Mesendoderm (in vitro differentiated cells): ENCODE results near the gene PRR14L.
"Not testable (repeated sequence)": the region's sequence is repeated elsewhere in the genome, so short reads cannot be mapped to it uniquely, and the experiment has no call there.

Experiments used
- DNase-seq: peaks from one replicate; pipeline ENCODE4 v3.0.0; 2013
- H2AK5ac ChIP-seq: 2 replicates; pipeline ENCODE4 v1.6.1; 2013; ENCODE audit warnings: low read length, inconsistent platforms
- H2BK120ac ChIP-seq: 2 replicates; pipeline ENCODE4 v1.6.1; 2013; ENCODE audit warnings: low read depth, mild to moderate bottlenecking, low read length, moderate library complexity, mixed read lengths
- H2BK15ac ChIP-seq: replicated peaks from 2 replicates; pipeline ENCODE4 v1.6.1; 2013; ENCODE audit warnings: low read depth, mild to moderate bottlenecking, moderate library complexity
- H2BK5ac ChIP-seq: 2 replicates; pipeline ENCODE4 v1.6.1; 2013; ENCODE audit warnings: low read length, inconsistent platforms
- H3K18ac ChIP-seq: 2 replicates; pipeline ENCODE4 v1.6.1; 2013; ENCODE audit warnings: mild to moderate bottlenecking, low read length, mixed read lengths
- H3K23ac ChIP-seq: one replicate; pipeline ENCODE4 v1.6.1; 2013; ENCODE audit warnings: low read length
- H3K27ac ChIP-seq: 2 replicates; pipeline ENCODE4 v1.5.1; 2013; ENCODE audit warnings: low read depth, mild to moderate bottlenecking, inconsistent platforms, low read length, moderate library complexity
- H3K27me3 ChIP-seq: 2 replicates; pipeline ENCODE4 v1.6.1; 2013; ENCODE audit warnings: low read length, control low read depth, mild to moderate bottlenecking, inconsistent platforms; ENCODE audit not compliant: insufficient read depth, poor library complexity
- H3K36me3 ChIP-seq: 2 replicates; pipeline ENCODE4 v1.6.1; 2013; ENCODE audit warnings: low read length, inconsistent platforms; ENCODE audit not compliant: control insufficient read depth, insufficient read depth
- H3K4ac ChIP-seq: one replicate; pipeline ENCODE4 v1.6.1; 2013; ENCODE audit warnings: low read depth, mild to moderate bottlenecking, low read length, moderate library complexity
- H3K4me1 ChIP-seq: 2 replicates; pipeline ENCODE4 v1.6.1; 2013; ENCODE audit warnings: low read depth, low read length, inconsistent platforms; ENCODE audit not compliant: control insufficient read depth
- H3K4me2 ChIP-seq: 2 replicates; pipeline ENCODE4 v1.6.1; 2013; ENCODE audit warnings: low read length
- H3K4me3 ChIP-seq: 2 replicates; pipeline ENCODE4 v1.5.1; 2013; ENCODE audit warnings: mild to moderate bottlenecking, low read length
- H3K56ac ChIP-seq: one replicate; pipeline ENCODE4 v1.6.1; 2013; ENCODE audit warnings: low read length
- H3K79me1 ChIP-seq: 2 replicates; pipeline ENCODE4 v1.6.1; 2013; ENCODE audit warnings: low read length, inconsistent platforms
- H3K79me2 ChIP-seq: 2 replicates; pipeline ENCODE4 v1.6.1; 2013; ENCODE audit warnings: mild to moderate bottlenecking, low read length; ENCODE audit not compliant: control insufficient read depth, insufficient read depth
- H3K9ac ChIP-seq: 2 replicates; pipeline ENCODE4 v1.6.1; 2013; ENCODE audit warnings: low read length, inconsistent platforms
- H4K5ac ChIP-seq: one replicate; pipeline ENCODE4 v1.6.1; 2013; ENCODE audit warnings: low read length
- H4K8ac ChIP-seq: one replicate; pipeline ENCODE4 v1.6.1; 2013; ENCODE audit warnings: low read depth, mild to moderate bottlenecking, control low read depth, low read length, moderate library complexity
- WGBS: extraction: QIAGEN DNeasy Blood & Tissue Kit; methylation state at CpG from one replicate; pipeline ENCODE4 v1.1.7; 2013; ENCODE audit warnings: low lambda C conversion rate, missing lambda C conversion rate; ENCODE audit not compliant: insufficient coverage; ENCODE audit errors: extremely low coverage; 5-methylcytosine and 5-hydroxymethylcytosine counted together

The PRR14L gene

DNA sequence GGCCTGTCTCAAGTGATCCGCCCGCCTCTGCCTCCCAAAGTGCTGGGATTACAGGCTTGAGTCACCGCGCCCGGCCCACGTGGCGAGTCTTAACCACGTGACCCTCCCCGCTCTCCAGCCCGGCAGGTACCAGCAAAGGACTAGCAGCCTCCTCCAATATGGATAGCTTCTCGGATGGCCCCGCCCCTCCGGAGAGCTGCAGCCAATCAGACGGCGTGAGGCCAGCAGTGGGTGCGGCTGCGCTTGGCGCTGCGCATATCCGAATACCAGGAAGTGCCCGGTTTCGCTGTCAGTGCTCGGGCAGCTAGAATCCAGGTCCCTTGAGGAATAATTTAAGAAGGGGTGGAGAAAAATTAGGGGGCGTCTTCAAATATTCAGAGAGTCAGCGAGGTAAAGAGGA, 73.2 kb downstream of the PRR14L start:
- Histone ChIP-seq H2AK5ac (no peak overlapping the region), H2BK5ac (no peak overlapping the region), H3K27me3 (no peaks in the 10 kb centered on the region), H3K56ac (no peak overlapping the region), H3K79me2 (no peaks in the 10 kb centered on the region), H3K23ac (no peak overlapping the region), H3K36me3 (no peaks in the 10 kb centered on the region), H3K4me3 (no peak overlapping the region), H4K5ac (no peak overlapping the region), H4K8ac (no peak overlapping the region), H3K27ac (no peak overlapping the region), H3K4me2 (peak overlapping the region; percentile 9), H3K18ac (no peak overlapping the region), H2BK15ac (no peak overlapping the region), H3K79me1 (no peaks in the 10 kb centered on the region), H3K4me1 (no peaks in the 10 kb centered on the region), H3K9ac (no peak overlapping the region), H2BK120ac (no peak overlapping the region), H3K4ac (no peak overlapping the region)
- DNase-seq = peak; percentile 95
- no CpG with 5 or more reads among the region's 25 CpGs for WGBS

DNA sequence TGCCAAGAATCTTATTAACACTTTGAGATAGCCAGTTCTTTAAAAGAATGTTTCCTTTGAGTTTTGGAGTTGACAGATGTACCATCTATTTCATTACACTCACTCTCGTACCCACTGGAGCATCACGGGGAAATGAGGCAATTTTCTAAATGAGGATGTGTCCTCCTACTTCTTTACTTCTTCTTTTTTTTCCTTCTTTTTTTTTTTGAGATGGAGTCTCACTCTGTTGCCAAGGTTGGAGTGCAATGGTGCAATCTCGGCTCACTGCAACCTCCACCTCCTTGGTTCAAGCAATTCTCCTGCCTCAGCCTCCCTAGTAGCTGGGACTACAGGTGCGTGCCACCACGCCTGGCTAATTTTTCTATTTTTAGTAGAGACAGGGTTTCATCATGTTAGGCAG, 75.7 kb downstream of the PRR14L start:
- H3K4me3 ChIP-seq, H3K18ac ChIP-seq, H4K8ac ChIP-seq, H3K9ac ChIP-seq, H3K79me1 ChIP-seq, H2AK5ac ChIP-seq, H3K27ac ChIP-seq, H3K4me1 ChIP-seq, H4K5ac ChIP-seq, H3K23ac ChIP-seq, H3K27me3 ChIP-seq, H2BK5ac ChIP-seq, H3K56ac ChIP-seq, DNase-seq, H3K4me2 ChIP-seq, H3K79me2 ChIP-seq, H2BK120ac ChIP-seq, H3K4ac ChIP-seq, H3K36me3 ChIP-seq, H2BK15ac ChIP-seq: not testable (repeated sequence)
- WGBS = no CpG with 5 or more reads among the region's 5 CpGs

DNA sequence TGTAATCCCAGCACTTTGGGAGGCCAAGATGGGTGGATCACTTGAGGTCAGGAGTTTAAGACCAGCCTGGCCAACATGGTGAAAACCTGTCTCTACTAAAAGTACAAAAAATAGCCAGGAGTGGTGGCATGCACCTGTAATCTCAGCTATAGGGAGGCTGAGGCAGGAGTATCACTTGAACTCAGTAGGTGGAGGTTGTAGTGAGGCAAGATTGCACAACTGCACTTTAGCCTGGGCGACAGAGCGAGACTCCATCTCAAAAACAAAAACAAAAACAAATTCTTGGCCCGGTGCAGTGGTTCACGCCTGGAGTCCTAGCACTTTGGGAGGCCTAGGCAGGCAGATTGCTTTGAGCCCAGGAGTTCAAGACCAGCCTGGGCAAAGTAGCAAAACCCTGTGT, 81.1 kb downstream of the PRR14L start:
- not testable (repeated sequence) for H4K5ac ChIP-seq, H2AK5ac ChIP-seq, H3K4me2 ChIP-seq, H3K56ac ChIP-seq, H3K4me3 ChIP-seq, H3K79me2 ChIP-seq, H2BK5ac ChIP-seq, H3K4me1 ChIP-seq, H2BK15ac ChIP-seq, DNase-seq, H3K79me1 ChIP-seq, H3K18ac ChIP-seq, H4K8ac ChIP-seq, H3K27me3 ChIP-seq, H3K23ac ChIP-seq, H3K9ac ChIP-seq, H3K4ac ChIP-seq, H3K36me3 ChIP-seq, H3K27ac ChIP-seq, H2BK120ac ChIP-seq
- no CpG with 5 or more reads among the region's 4 CpGs for WGBS

DNA sequence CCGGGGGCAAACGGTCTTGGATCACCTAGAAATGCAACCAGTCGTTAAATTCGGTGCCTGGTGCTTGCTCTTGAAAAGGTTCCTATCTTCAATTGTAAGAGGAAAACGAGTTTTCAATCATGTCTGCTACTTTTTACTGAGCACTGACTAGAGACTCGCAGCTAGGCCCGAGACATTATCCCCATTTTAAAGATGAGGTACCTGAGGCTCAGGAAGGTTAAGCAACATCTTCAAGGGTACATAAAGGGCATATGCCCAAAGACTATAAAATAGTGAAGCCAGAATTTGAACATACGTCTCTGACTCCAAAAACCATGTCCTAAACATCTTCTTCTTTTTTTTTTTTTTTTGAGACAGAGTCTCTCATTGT, 87.3 kb downstream of the PRR14L start:
- no peak overlapping the region for H2AK5ac ChIP-seq
- no CpG with 5 or more reads among the region's 8 CpGs for WGBS
- H3K18ac ChIP-seq = no peak overlapping the region
- H3K4ac ChIP-seq = no peak overlapping the region
- H2BK15ac ChIP-seq = no peak overlapping the region
- DNase-seq = no peak
- no peak overlapping the region for H3K27ac ChIP-seq
- H3K4me3 ChIP-seq = no peak overlapping the region
- H2BK5ac ChIP-seq = no peak overlapping the region
- H3K27me3 ChIP-seq = no peaks in the 10 kb centered on the region
- no peak overlapping the region for H3K56ac ChIP-seq
- H3K23ac ChIP-seq = no peak overlapping the region
- H3K4me1 ChIP-seq = peaks cover 5% of the 10 kb centered on the region
- peaks cover 38% of the 10 kb centered on the region for H3K79me2 ChIP-seq
- H3K4me2 ChIP-seq = no peak overlapping the region
- no peak overlapping the region for H3K9ac ChIP-seq
- peaks cover 14% of the 10 kb centered on the region for H3K79me1 ChIP-seq
- H3K36me3 ChIP-seq = peaks cover 2% of the 10 kb centered on the region
- no peak overlapping the region for H4K5ac ChIP-seq
- no peak overlapping the region for H4K8ac ChIP-seq
- H2BK120ac ChIP-seq = no peak overlapping the region

DNA sequence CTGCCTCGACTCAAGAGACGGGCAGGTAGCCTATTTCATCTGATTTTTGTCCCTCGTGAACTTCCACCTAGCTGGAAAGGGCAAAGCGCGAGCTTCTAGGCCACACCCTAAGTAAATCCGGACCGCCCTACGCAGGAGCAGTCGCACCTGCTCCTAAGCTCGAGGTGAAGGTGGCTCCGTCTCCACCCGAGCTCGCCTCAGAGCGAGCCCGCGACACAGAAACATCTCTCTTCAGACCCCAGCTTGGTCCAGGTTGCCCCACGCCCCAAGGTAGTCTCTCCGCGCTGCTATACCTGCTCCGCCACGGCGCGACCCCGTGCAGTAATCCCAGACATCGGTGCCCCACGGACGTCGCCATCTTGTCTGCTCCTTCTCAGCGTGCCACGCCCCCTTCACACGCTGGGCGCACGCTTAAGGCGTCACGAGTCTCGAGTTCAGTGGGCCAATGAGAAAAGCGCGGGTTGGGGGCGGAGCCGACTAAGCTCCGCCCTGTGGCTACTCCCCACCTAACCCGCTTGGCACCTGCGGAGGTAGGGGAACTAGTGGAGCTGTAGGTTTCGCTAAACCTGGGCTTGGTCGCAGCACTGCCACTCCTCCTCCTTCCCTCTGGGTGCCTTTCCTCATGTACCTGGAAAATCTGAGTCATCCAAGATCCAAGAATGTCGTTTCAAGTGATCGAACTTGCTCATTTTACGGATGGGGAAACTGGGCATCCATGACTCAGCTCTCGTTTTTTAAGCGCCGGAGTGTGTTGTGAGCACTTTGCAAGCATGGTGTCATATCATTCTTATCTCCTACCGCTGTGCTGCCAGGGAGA, 87.9 kb downstream of the PRR14L start, which contains the start of gene PISD:
TSS of gene PISD (minus strand) at position 365 of the 817 bp plus-strand sequence. CDS start at position 358, 7 bp downstream.
- Histone ChIP-seq H3K27ac (no peak within 1 kb of the TSS), H3K23ac (no peak within 1 kb of the TSS), H3K56ac (peak within 1 kb of the TSS; percentile 93), H4K8ac (no peak within 1 kb of the TSS), H3K4me2 (peak within 1 kb of the TSS; percentile 74), H3K27me3 (no peaks in the 10 kb centered on the region), H3K4me3 (peak within 1 kb of the TSS; percentile 93), H2BK5ac (no peak within 1 kb of the TSS), H3K79me1 (peaks cover 14% of the 10 kb centered on the region), H3K4me1 (peaks cover 5% of the 10 kb centered on the region), H3K18ac (no peak within 1 kb of the TSS), H3K9ac (peak within 1 kb of the TSS; percentile 73), H4K5ac (no peak within 1 kb of the TSS), H2BK15ac (no peak within 1 kb of the TSS), H2AK5ac (no peak within 1 kb of the TSS), H3K4ac (no peak within 1 kb of the TSS), H2BK120ac (no peak within 1 kb of the TSS), H3K36me3 (peaks cover 2% of the 10 kb centered on the region), H3K79me2 (peaks cover 39% of the 10 kb centered on the region)
- peak; percentile 98 for DNase-seq
- no CpG with 5 or more reads among the region's 52 CpGs for WGBS
